ENCODE data around the gene SWI5.

DNA sequence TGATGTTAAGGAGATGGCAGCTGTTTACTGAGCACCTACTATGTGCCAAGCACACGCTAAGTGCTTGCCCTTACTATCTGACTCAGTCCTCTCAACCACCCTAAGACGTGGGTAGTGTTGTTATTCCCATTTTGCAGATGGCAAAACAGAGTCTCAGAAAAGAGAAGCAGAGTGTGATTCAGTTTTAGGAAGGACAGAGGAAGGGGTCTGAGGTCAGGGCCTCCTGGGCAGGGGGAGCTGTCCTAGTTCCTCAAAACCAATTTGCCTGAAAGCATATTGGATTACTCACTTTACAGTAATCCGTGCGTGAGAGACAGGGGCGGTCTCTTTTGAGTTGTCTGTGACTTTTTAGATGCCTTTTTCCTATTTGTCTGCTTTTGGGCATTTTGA is 49.7 kb upstream of the SWI5 start:
- TF ChIP-seq, protein P1, sequence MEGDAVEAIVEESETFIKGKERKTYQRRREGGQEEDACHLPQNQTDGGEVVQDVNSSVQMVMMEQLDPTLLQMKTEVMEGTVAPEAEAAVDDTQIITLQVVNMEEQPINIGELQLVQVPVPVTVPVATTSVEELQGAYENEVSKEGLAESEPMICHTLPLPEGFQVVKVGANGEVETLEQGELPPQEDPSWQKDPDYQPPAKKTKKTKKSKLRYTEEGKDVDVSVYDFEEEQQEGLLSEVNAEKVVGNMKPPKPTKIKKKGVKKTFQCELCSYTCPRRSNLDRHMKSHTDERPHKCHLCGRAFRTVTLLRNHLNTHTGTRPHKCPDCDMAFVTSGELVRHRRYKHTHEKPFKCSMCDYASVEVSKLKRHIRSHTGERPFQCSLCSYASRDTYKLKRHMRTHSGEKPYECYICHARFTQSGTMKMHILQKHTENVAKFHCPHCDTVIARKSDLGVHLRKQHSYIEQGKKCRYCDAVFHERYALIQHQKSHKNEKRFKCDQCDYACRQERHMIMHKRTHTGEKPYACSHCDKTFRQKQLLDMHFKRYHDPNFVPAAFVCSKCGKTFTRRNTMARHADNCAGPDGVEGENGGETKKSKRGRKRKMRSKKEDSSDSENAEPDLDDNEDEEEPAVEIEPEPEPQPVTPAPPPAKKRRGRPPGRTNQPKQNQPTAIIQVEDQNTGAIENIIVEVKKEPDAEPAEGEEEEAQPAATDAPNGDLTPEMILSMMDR (IDR thresholded peaks at IDR 0.05) = no peak
- TF ChIP-seq EP300 (IDR thresholded peaks at IDR 0.05; ENCODE audit: low read depth) = no peak
- no peak for TF ChIP-seq POLR2A (IDR thresholded peaks at IDR 0.05)
- TF ChIP-seq POLR2AphosphoS5 (IDR thresholded peaks at IDR 0.05) = no peak

Data from transverse colon (tissue), 4 donors.